AG09309 (cell line): ENCODE data around the gene BORCS8.

Experiments used
- DNase-seq: peaks from one replicate; pipeline ENCODE4 v3.0.0-alpha.2; 2010; ENCODE audit warnings: low read depth
- H3K4me3 ChIP-seq: 2 replicates; pipeline ENCODE4 v1.5.1; 2011; ENCODE audit warnings: mild to moderate bottlenecking, low read depth, low read length, moderate library complexity; ENCODE audit not compliant: control insufficient read depth
- CTCF ChIP-seq: IDR thresholded peaks from 2 replicates; pipeline ENCODE4 v1.5.1; 2011; ENCODE audit warnings: mild to moderate bottlenecking, low read depth, low read length, inconsistent platforms; ENCODE audit not compliant: insufficient read depth, control insufficient read depth; ENCODE audit errors: missing control alignments

The BORCS8 gene

GRCh38 chr19:19165396-19165795, 26.6 kb downstream of the BORCS8 start:
- H3K4me3 ChIP-seq = no peak overlapping the region
- DNase-seq = no peak
- no peak for TF ChIP-seq CTCF

GRCh38 chr19:19162495-19162894, 29.5 kb downstream of the BORCS8 start:
- no peak overlapping the region for H3K4me3 ChIP-seq

GRCh38 chr19:19160461-19161035, 31.4 kb downstream of the BORCS8 start:
- no peak for DNase-seq
- TF ChIP-seq CTCF = no peak
- H3K4me3 ChIP-seq = no peak overlapping the region

More at GRCh38 chr19:19162495-19162894, 29.5 kb downstream of the BORCS8 start:
- DNase-seq = no peak
- TF ChIP-seq CTCF = no peak

GRCh38 chr19:19159534-19159933, 32.4 kb downstream of the BORCS8 start:
- H3K4me3 ChIP-seq = no peak overlapping the region
- DNase-seq = no peak
- TF ChIP-seq CTCF = no peak

GRCh38 chr19:19157808-19158207, 34.1 kb downstream of the BORCS8 start:
- TF ChIP-seq CTCF = no peak
- H3K4me3 ChIP-seq = no peak overlapping the region
- no peak for DNase-seq

GRCh38 chr19:19155495-19156219, 36.3 kb downstream of the BORCS8 start:
- no peak for DNase-seq
- no peak for TF ChIP-seq CTCF

More at GRCh38 chr19:19155495-19156219, 36.3 kb downstream of the BORCS8 start:
- no peak overlapping the region for H3K4me3 ChIP-seq
